Gastroesophageal sphincter (tissue), 4 donors: ENCODE results near the gene B3GNT4. TPM values are rescaled to one million over a fixed set of nuclear protein-coding genes. Genes with fewer than 3 reads are reported as not detected.

Source experiments
- ATAC-seq: fragments of 150-250 bp; one replicate; pipeline ENCODE4 v1.9.1; 2016; ENCODE audit warnings: mild to moderate bottlenecking, moderate library complexity
- H3K27ac ChIP-seq, 4 donors: fragments of 200-600 bp; sonication (generic) in 3 of 4; 1 replicate in 3 of 4; 2 replicates in 1 of 4; pipeline ENCODE4 v1.5.1; 2016 to 2019
- H3K27me3 ChIP-seq: fragments of 200-600 bp; sonication (generic); one replicate; pipeline ENCODE4 v1.5.1; 2019
- H3K36me3 ChIP-seq, 2 donors: fragments of 200-600 bp; sonication (generic); one replicate each; pipeline ENCODE4 v1.5.1; 2019; ENCODE audit warnings: control low read depth in 1 of 2
- H3K4me1 ChIP-seq, 3 donors: fragments of 200-600 bp; sonication (generic); 1 replicate in 2 of 3; 2 replicates in 1 of 3; pipeline ENCODE4 v1.5.1; 2016 to 2019; ENCODE audit warnings: control low read depth in 2 of 3
- H3K4me3 ChIP-seq, 2 donors: fragments of 200-600 bp; sonication (generic); one replicate each; pipeline ENCODE4 v1.5.1; 2019; ENCODE audit warnings: mild to moderate bottlenecking in 1 of 2, moderate library complexity in 1 of 2
- H3K9me3 ChIP-seq, 3 donors: fragments of 200-600 bp; sonication (generic); one replicate each; pipeline ENCODE4 v1.5.1; 2017 to 2019; ENCODE audit warnings: control low read depth in 2 of 3
- CTCF ChIP-seq, 4 experiments: fragments of 200-600 bp in 2 of 4; fragments of 450-650 bp in 2 of 4; sonication (generic) in 1 of 4; IDR thresholded peaks; one replicate each; pipeline ENCODE4 v1.5.1; 2017 to 2019; ENCODE audit warnings: antibody characterized with exemption in 4 of 4, mild to moderate bottlenecking in 2 of 4, moderate library complexity in 2 of 4
- EP300 ChIP-seq: sonication (generic); formaldehyde crosslinking; IDR thresholded peaks from one replicate; pipeline ENCODE4 v1.6.1; 2017; ENCODE audit warnings: antibody characterized with exemption, mild to moderate bottlenecking
- POLR2A ChIP-seq, 2 donors: fragments of 450-650 bp; IDR thresholded peaks; one replicate each; pipeline ENCODE4 v1.6.1; 2017; ENCODE audit warnings: antibody characterized with exemption in 2 of 2, mild to moderate bottlenecking in 2 of 2, moderate library complexity in 1 of 2
- POLR2AphosphoS5 ChIP-seq: sonication (generic); formaldehyde crosslinking; IDR thresholded peaks from one replicate; pipeline ENCODE4 v1.6.1; 2017; ENCODE audit warnings: antibody characterized with exemption
- WGBS, 2 donors: methylation state at CpG; one replicate each; pipeline ENCODE4 v1.1.5; 2018; ENCODE audit warnings: low coverage in 1 of 2; 5-methylcytosine and 5-hydroxymethylcytosine counted together
- total RNA-seq, 4 donors: library from RNA; depleted of rRNA; stranded (reverse); fragments of >200 nt; gene quantifications; one replicate each; pipeline ENCODE4 v1.1.0, GENCODE V29; 2016

The B3GNT4 gene
- total RNA-seq, 4 donors from 2014 or later, result not detected

DNA sequence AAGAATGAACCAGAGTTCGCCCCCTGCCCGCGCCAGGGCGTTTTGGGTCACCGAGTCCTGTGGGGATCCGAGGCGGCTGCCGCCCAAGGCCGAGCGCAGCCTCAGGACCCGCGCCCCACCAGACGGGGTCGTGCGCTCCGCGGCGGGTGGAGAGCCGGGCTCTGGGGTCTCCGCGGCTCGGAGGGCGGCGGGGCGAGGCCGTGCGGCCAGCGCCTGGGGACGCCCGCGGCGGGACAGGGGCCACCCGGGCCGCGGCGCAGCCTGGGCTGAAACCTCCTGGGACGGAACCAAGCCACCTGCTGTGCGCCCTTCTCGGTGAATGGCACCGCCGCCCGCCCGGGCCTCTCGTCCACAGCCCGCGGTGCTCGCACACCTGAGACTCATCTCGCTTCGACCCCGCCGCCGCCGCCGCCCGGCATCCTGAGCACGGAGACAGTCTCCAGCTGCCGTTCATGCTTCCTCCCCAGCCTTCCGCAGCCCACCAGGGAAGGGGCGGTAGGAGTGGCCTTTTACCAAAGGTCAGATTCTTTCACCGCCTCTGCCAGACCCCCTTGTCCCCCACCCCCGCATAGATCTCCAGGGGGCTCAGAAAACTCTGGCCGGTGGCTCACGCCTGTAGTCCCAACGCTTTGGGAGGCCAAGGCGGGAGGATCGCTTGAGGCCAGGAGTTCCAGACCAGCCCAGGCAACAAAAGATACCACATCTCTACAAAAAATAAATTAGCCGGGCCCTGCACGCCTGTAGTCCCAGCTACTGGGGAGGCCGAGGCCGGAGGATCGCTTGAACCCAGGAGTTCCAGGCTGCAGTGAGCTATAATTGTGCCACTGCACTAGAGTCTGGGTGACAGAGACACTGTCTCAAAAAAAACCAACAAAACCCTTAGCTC, 901 bp downstream of the B3GNT4 start:
- Histone ChIP-seq H3K9me3 (no peaks in the 10 kb centered on the region), H3K4me1 (peaks cover 0 to 34% (median 11%) of the 10 kb centered on the region in 3 donors), H3K27ac (no peak overlapping the region), H3K27me3 (peaks cover 64% of the 10 kb centered on the region), H3K36me3 (peaks cover 0 to 29% of the 10 kb centered on the region in 2 donors), H3K4me3 (peak overlapping the region; percentile 38 to 64)
- TF ChIP-seq EP300 (no peak), CTCF (IDR thresholded peaks at IDR 0.05) (no peak), POLR2AphosphoS5 (no peak), POLR2A (IDR thresholded peaks at IDR 0.05) (no peak)
- 50% methylated on average over 2 of the region's 71 CpGs; no CpG with 5 or more reads in 1 of the 2 donors for WGBS, 2 donors
- ATAC-seq, result no peak

DNA sequence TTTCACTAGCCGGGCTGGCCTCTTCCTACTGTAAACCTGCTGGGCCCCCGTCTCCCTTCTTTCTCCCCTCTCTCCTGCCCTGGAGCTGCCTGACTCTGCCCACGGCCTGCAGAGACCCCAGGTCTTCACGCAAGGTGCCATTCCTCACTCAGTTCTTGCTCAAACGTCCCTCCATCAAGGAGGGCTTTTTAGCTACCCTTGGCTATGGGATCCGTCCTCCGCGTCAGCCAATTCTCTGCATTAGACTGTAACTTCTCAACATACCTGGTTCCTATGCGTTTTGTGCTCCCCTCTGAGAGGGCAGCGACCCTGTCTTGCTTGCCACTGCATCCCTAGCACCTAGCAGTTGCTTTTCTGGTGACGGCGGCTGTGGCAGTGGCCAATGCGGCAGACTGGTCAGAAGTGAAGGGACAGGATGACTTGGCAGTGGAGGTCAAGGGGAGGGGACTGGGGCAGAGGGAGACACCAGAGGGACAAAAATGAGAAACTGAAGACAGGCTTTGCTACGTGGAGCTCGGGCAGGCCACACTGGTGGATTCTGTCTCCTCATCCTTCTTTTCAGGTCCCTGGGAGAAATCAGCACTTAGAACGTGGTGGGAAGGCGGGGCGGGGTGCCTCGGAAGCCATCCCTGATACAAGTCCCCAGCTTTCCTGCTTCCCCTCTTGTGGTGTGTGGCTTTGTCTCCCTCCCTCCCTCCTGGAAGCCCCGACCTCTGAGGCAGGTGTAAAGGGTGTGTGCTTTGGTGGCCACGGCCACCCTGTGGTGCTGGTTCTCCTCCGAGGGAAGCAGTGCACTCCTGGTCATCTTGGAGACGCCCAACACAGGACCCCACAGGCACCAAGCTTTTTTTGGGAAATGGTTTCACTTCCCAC, 1.8 kb downstream of the B3GNT4 start:
- H3K4me3 ChIP-seq, result no peak overlapping the region
- no peak for ATAC-seq
- H3K27me3 ChIP-seq, result peaks cover 55% of the 10 kb centered on the region
- H3K27ac ChIP-seq, result no peak overlapping the region
- peaks cover 0 to 38% of the 10 kb centered on the region in 2 donors for H3K36me3 ChIP-seq
- H3K4me1 ChIP-seq, result peaks cover 0 to 34% (median 11%) of the 10 kb centered on the region in 3 donors
- 48 to 65% methylated on average over 2 to 14 of the region's 23 CpGs for WGBS, 2 donors
- no peaks in the 10 kb centered on the region for H3K9me3 ChIP-seq
- TF ChIP-seq EP300, result no peak
- no peak for TF ChIP-seq POLR2A (IDR thresholded peaks at IDR 0.05)
- TF ChIP-seq CTCF (IDR thresholded peaks at IDR 0.05), result no peak
- TF ChIP-seq POLR2AphosphoS5, result no peak

DNA sequence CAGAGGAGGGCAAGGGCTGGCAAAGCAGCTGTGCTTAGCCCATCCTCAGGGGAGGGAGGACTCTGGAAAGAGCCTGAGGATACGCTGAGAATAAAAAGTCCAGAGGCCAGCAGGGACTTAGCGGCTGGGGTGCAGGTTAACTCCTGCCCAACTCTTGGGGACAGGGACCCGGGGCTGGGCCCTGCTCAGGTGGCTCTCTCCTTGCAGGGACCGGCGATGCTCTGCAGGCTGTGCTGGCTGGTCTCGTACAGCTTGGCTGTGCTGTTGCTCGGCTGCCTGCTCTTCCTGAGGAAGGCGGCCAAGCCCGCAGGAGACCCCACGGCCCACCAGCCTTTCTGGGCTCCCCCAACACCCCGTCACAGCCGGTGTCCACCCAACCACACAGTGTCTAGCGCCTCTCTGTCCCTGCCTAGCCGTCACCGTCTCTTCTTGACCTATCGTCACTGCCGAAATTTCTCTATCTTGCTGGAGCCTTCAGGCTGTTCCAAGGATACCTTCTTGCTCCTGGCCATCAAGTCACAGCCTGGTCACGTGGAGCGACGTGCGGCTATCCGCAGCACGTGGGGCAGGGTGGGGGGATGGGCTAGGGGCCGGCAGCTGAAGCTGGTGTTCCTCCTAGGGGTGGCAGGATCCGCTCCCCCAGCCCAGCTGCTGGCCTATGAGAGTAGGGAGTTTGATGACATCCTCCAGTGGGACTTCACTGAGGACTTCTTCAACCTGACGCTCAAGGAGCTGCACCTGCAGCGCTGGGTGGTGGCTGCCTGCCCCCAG, 2.8 kb downstream of the B3GNT4 start:
- ATAC-seq, result no peak
- Histone ChIP-seq H3K27ac (no peak overlapping the region), H3K27me3 (peaks cover 45% of the 10 kb centered on the region), H3K36me3 (peaks cover 0 to 48% of the 10 kb centered on the region in 2 donors), H3K9me3 (no peaks in the 10 kb centered on the region), H3K4me3 (no peak overlapping the region), H3K4me1 (peaks cover 0 to 34% (median 11%) of the 10 kb centered on the region in 3 donors)
- WGBS, 2 donors, result 65% methylated on average over 9 of the region's 27 CpGs; no CpG with 5 or more reads in 1 of the 2 donors
- TF ChIP-seq EP300, result no peak
- TF ChIP-seq POLR2A (IDR thresholded peaks at IDR 0.05), result no peak
- no peak for TF ChIP-seq POLR2AphosphoS5
- no peak for TF ChIP-seq CTCF (IDR thresholded peaks at IDR 0.05)

- WGBS, 2 donors, result 100% methylated on average over 2 of the region's 8 CpGs; no CpG with 5 or more reads in 1 of the 2 donors
- Histone ChIP-seq H3K9me3 (no peaks in the 10 kb centered on the region), H3K4me3 (no peak overlapping the region), H3K27me3 (peaks cover 38% of the 10 kb centered on the region), H3K27ac (no peak overlapping the region), H3K36me3 (peaks cover 0 to 55% of the 10 kb centered on the region in 2 donors), H3K4me1 (peaks cover 0 to 34% (median 11%) of the 10 kb centered on the region in 3 donors)
- ATAC-seq, result no peak
- no peak for TF ChIP-seq POLR2A (IDR thresholded peaks at IDR 0.05)
- TF ChIP-seq CTCF (IDR thresholded peaks at IDR 0.05), result no peak
- no peak for TF ChIP-seq EP300
- no peak for TF ChIP-seq POLR2AphosphoS5
These were observed 3.5 kb downstream of the B3GNT4 start for GRCh38 chr12:122206976-122207375.
